ENCODE measurements around the gene SEC16A.

DNA sequence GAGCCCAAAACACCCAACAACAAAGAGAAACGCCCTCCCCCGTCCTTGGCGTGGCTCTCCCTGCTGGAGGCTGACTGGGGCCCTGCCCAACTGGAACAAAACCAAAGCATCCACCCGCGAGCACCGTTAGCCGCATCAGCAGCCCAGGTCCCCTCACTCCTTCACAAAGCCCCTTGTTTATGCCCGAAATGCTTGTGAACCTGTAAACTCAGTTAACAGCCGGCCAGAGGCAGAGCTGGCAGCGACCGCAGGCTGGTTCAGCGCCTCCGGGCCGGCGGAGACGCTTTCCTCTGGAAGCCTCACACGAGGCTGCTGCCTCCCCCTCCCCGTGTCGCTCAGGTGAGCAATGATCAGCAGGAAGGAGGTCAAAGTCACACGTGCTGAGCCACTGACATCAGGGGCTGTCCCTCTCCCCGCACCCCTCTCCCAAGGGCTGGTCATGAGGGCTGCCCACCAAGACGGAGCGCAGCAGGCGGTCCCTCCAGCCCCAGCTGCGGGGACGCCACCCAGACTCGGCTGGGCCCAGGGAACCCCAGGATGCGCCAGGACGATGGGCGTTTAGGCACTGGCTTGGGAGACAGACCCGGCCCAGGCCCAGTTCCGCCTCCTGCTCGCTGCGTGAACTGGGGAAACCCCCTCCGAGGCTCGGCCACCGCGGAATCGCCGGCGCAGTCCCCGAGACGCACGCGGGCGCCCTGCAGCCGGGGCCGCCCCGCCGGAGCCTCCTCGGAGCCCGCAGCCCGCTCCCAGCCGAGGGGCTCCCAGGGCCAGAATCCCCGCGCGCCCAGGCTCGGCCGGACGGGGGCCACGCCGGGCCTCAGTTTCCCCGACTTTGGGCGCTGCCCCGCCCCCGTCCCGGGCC lies 83.4 kb downstream of the SEC16A start:
- TF ChIP-seq, protein P1, sequence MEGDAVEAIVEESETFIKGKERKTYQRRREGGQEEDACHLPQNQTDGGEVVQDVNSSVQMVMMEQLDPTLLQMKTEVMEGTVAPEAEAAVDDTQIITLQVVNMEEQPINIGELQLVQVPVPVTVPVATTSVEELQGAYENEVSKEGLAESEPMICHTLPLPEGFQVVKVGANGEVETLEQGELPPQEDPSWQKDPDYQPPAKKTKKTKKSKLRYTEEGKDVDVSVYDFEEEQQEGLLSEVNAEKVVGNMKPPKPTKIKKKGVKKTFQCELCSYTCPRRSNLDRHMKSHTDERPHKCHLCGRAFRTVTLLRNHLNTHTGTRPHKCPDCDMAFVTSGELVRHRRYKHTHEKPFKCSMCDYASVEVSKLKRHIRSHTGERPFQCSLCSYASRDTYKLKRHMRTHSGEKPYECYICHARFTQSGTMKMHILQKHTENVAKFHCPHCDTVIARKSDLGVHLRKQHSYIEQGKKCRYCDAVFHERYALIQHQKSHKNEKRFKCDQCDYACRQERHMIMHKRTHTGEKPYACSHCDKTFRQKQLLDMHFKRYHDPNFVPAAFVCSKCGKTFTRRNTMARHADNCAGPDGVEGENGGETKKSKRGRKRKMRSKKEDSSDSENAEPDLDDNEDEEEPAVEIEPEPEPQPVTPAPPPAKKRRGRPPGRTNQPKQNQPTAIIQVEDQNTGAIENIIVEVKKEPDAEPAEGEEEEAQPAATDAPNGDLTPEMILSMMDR (conservative IDR thresholded peaks at IDR 0.05 in 1 of 2, IDR thresholded peaks at IDR 0.05 in 1 of 2; ENCODE audit: extremely low read depth in 1 of 2, insufficient read depth in 1 of 2, low read depth in 1 of 2, low read length in 2 of 2): no peak
- TF ChIP-seq EZH2 (IDR thresholded peaks at IDR 0.05; ENCODE audit: borderline replicate concordance, low read length): no peak
